ENCODE results near the gene LARGE1.

The LARGE1 gene

DNA sequence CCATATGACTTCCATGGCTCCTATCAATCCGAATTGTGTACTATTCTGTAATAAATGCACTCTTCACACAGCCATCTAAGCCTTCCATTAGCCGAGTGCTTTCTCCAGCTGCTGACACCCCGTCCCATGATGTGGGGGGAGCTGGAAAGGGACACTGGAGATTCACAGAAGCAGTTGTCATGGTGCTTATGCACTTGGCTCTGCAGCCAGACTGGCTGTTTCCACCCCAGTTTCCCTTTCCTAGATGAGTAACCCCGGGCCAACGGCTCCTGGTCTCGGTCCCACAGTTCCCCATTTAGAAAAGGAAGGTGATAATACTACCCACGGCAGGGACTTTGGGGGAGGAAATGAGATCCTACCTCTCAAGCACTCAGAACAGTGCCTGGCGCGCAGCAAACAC lies 617.2 kb downstream of the LARGE1 start:
- no peak for DNase-seq (ENCODE audit: low read depth)

DNA sequence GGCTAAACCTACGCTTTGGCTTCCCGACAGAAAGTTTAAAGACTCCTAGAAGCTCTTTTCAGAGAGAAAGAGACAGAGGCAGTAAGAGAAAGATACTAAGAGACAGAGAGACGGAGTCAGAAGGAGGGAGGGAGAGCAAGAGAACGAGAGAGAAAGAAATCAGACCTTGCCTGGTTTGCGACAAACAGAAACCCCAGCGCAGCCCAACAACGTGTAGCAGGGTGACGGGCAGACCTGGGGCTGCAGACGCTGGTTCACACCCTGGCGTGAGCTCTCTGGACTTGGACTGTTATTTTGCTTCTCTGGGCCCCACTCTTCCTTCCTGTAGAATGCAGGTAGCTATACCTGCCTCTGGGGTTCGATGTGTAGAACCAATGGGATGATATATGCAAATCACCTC lies 617.7 kb downstream of the LARGE1 start:
- DNase-seq (ENCODE audit: low read depth) = no peak

DNA sequence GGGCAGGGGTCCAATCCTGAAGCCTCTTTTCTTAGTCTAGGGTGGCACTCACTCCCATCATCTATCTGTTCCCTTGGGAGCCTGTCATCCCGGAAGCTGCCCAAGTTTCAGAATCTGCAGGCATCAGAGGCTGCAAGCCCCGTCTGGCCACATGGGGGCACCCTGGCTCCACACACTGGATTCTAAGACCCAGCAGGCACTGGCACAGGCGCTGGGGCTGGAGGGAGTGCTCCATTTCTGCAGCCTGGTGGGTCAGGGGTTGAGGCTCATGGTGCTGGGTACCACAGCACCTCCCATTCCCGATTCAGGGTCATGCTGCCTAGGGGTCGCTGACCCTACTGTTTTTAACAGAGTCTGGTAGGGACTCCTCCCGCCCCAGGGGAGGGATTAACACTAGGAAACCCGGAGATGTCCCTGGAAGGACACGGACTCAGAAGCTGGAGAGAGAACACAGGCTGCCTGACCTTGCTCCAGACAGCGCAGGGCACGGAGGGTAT lies 618.2 kb downstream of the LARGE1 start:
- no peak for DNase-seq (ENCODE audit: low read depth)

DNA sequence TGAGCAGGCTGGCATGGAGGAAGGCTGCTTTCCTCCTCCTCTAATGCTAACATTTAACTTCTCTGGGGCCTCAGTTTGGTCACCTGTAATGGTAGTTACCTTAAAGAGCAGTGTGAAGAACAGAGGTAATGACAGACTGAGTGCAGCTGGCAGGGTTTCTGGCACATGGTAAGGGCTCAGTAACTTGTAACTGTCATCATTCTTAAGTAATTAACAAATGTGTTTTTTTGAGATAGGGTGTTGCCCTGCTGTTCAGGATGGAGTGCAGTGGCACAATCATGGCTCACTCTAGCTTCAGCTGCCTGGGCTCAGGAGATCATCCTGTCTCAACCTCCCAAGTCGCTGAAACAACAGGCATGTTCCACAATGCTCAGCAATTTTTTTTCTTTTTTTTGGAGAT lies 620.1 kb downstream of the LARGE1 start:
- no peak for DNase-seq (ENCODE audit: low read depth)

DNA sequence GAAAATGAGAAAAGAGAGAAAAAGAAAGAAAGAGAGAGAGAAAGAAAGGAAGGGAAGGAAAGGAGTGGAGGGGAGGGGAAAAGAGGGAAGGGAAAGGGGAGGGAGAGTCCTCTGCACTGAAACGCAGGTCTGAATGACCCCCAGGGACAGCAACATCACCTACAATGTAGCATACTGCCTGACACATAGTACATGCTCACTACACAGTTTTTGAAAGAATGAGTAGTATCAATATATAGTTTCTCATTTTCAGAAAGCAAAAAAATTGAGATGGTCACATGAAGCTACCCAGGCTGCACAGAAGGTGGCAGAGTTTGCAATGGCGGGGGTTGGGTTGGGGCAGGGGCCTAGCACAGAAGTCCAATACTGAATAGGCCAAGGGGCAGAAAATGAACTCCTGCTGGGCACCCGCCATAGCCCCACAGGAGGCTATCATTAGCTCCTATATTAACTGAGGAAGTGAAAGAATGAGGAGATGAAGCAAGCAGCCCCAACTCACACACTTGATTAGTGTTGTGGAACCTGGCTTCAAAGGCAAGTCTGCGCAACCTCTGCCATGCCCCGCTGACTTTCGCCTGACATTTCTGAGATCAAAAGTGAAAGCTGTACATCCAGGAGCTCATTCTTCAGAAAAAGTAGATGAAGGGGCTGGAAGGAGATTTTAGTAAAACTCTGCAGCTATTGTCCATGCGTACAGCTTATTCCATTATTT lies 620.9 kb downstream of the LARGE1 start:
- DNase-seq (ENCODE audit: low read depth) = no peak

DNA sequence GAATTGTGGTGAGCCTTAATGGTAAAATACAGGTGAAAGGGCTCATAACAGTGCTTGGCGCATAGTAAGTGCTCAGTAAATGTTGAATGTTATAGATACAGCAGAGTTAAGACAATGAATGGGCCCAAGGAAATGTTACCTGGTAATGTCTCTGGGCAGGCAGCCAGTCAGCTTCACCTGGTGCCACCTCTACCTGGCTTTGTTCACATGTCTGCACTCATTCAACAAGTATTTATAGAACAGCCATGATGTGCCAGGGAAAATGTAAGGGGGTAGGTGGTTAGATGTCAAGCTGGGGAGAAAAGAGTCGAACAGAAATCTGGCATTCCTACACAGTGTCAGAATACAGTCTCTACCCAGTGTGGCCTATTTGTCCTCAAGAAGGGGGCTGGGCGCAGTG lies 623.3 kb downstream of the LARGE1 start:
- no peak for DNase-seq (ENCODE audit: low read depth)

DNA sequence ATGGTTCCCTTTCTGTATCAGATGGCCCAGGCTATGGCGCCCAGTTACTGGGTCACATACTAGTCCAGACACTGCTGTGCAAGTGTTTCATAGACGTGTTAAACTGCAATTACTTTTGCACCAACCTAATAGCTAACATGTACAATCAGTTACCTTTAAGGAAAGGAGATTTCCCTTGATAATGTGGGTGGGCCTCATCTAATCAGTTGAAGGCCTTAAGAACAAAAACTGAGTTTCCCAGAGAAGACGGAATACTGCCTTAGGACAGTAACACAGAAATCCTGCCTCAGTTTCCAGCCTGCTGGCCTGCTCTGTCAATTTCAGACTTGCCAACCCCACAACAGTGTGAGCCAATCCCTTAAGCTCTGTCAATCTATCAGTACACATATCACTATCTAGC lies 632.2 kb downstream of the LARGE1 start:
- DNase-seq (ENCODE audit: low read depth) = no peak

DNA sequence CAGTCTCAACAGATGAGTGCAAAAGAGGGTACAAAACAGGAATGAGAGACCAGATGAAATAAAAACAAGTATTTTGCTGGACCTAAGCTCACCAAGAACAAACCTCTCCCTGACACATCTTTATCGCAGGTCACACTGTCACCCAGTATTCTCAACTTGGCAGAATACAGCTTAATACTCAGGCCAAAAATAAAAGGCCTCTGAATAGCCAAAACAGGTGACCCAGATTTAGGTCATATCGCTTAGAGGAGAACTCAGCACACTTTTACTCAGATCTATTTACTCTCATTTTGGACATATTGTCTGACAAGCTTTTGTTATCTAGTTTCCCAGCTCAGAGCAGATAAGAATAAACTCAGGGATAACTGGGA lies 645.2 kb downstream of the LARGE1 start:
- DNase-seq (ENCODE audit: low read depth) = no peak

DNA sequence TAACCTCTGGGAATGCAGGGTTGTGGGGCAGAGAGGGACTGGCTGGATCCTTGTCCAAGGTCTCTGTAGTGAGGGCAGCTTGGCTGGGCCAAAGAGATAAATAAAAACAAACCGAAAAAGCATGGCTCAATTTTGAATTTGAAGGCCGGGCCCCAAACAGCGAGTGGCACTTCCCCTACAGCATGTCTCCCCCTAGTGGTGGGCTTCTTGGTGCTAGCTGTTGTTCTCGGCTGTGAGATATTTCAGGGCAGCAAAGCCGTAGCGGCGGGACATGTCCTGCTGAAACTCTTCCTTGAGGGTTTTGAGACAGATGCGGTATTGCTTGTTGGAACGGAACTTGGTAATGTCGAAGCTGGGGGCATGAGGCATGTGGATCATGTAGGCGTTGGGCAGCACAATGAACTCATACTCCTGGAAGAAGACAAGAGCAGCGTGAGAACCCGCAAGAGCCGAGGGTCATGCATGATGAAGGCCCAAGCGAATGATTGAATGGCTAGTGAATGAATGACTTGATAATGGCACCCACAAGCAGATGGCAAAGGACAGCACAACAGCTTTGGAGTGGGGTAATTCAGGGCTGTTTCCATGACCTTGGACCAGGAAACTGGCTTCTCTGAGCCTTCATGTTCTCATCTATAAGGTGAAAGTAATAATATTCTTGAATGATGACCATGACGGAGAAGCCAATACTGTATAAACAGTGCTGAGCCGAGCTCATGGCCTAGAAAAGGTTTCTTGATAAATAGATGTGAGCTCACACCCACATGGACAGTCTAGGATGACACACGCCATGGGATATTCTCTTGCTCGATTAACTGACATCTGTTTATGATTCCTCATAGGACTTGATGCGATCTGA lies 645.8 kb downstream of the LARGE1 start:
- no peak for DNase-seq (ENCODE audit: low read depth)

DNA sequence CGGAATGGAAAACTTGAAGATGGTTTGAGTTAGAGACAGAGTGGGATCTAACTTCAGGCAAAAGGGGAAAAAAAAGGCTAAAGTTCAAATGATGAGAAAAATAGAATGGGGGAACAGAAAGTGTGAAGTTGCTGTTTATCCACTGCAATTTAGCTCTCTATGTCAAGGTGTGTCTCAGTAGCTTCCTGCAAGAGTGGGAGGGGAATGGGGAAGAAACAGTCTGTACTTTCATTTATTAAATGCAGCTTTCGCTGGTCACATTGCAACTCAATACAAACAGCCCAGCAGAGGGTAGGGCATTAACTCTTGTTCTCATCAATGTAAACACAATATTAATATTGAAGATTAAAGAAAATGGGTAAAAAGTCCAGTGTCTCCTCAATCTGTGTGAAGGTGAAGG lies 647.4 kb downstream of the LARGE1 start:
- no peak for DNase-seq (ENCODE audit: low read depth)

DNA sequence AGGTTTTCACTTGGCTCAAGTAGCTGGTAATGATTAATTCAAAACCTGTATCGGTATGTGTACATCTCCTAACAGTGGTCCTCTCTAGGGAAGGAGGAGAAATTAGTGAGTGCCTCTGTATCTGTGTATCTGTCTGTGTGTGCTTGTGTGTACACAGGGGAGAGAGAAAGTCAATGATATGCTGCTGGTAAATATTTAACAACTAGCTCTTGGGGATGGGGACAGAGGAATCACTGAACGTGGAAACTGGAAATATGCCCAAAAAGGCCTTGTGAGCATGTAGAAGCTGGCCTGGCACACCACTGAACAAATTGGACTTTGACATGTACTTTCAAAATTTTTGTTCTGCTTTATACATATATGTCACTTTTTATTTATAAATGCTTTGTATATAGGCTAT lies 648.1 kb downstream of the LARGE1 start:
- DNase-seq (ENCODE audit: low read depth) = no peak

DNA sequence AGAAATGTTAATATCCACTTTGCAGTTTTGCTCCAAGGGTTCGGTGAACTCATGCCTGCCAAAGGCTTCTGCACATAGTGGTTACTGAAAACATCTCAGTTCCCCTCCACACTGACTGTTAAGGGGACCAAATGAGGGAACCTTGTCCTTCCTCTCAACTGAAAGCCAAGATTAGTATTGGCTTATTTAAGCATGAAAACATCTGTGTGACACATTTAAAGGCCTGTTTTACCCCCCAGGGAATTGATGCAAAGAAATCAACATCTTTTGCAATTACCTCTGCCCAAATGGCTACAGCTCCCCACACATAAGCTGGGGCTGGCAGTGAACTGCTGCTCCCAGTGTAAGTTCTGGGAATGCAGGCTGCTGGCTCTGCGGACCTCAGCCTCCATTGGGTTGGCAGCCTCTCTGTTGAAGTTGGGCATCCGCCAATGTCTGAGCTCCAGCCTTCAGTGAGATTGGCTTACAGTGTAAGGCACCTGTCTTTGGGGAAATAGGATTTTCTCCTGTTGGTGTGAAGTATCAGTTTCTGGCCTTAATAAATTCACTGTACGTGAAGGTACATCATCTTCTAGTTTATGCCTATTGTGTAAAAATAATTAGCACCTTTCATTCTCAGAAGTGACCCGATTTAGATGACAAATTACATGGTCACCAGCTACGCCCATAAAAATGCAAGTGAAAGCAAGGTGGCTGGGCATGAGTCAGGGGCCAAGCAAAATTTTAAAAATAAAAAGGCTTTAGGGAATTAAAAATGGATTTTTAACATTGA lies 648.7 kb downstream of the LARGE1 start:
- DNase-seq (ENCODE audit: low read depth) = no peak

DNA sequence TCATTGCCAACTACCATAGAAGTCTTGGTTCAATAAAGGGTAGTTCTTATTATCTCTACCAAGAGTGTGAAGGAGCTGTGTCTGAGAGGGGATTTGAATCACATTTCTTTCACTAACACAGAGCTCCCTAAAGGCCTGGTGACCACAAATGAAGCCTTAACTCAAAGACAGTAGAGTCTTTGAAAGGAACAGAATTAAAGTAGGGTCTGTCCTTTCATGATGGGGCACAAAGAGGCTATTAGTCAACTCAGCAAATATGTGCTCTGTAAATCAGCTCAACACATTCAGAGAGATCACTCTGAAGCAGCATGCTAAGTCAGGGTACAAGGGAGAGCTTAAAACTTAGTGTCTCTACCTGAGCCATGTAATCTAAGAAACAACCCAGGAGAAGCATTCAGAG lies 649.7 kb downstream of the LARGE1 start:
- DNase-seq (ENCODE audit: low read depth) = no peak

DNA sequence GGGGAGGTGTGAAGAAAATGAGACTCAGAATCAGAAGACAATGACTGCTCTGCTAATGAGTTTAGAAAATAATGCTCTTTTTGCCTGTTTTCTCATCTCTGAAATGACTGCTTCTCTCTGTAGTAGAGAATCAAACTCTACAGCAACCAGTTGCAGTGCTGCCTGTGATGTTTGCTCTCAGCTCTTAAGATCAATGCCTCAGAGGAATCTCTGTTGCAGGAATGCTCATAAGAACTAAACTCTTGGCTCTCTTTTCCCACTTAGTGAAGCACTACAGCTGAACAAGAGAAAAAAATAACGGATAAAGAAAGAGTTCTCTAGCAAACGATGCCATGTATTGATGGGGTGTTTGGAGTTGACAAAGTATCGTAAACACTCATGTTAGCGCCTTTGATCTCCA lies 658.6 kb downstream of the LARGE1 start:
- no peak for DNase-seq (ENCODE audit: low read depth)

DNA sequence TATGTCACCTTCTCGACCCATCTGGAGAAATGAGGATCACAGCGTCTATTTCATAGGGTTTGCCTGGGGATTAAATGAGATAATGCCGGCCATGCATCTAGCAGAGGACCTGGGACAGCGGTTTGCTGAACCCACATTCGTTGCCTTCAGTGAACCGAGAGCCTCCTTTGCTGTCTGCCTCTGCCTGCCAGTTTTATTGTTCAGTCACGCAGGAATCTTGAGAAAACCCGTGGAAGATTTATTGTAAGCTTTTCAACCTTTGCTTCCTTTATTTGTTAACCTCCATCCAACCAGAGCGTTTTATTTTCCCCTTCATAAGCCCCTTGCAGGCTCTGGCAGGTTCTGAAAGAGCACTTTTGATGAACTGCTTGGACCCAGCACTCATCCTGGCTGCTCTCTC lies 659.8 kb downstream of the LARGE1 start:
- no peak for DNase-seq (ENCODE audit: low read depth)

DNA sequence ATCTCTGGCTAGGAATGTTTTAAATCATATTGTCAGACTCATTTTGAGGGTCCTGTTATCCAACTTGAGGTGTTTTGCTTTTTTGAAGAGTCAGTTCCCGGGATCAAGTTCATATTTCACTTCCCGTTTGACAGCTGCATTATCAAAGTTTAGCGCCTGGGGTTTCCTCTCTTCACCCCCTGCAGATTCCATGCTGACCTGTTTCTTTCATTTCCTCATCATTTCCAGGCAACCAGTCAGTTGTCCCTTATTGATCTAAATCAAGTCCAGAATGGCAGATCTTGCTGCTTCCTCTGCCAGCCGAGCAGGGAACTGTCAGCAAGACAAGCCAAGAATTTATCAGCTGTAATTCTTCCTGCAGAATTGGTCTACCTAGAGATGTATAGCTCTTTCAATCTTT lies 664.5 kb downstream of the LARGE1 start:
- no peak for DNase-seq (ENCODE audit: low read depth)

DNA sequence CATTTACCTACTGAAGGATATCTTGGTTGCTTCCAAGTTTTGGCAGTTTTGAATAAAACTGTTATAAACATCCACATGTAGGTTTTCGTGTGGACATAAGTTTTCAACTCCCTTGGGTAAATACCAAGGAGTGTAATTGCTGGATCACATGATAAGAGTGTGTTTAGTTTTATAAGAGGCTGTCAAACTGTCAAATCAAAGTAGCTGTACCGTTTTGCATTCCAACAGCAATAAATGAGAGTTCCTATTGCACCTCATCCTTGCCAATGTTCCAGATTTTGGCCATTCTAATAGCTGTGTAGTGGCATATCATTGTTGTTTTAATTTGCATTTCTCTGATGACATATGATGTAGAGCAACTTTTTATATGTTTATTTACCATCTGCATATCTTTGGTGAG lies 671.3 kb downstream of the LARGE1 start:
- no peak for DNase-seq (ENCODE audit: low read depth)

DNA sequence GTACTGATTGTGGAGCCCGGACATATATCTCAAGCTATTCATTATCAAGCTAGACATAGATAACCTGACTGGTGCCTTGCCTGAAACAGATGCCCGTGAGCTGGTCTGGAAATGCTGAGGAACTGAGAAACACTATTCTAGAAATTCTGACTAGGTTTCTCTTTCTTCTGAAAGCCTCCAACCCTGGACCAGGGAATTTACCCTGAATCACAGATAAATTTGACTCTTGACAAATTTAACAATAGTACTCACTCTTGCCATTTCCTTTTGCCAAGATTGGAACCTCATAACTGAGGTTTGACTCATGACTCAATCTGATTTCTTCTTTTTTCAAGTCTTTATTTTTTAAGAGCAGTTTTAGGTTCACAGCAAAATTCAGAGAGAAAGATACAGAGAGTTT lies 672.5 kb downstream of the LARGE1 start:
- DNase-seq (ENCODE audit: low read depth) = no peak

DNA sequence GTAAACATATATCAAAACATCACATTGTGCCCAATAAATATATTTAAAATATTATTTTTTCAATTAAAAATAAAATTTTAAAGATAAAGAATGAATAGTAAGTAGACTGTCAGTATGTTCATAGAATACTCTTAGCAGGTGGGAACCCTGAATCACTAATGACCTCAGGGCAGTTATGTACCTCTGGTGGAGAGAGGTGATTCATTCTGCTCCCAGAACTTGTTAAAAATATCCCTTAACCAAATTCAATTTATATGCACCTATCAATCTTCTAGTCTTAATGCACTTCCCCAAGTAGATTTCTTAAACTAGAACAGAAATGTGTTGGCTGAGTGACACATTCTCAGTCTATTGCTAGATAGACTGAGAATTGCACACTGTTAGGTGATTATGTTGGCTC lies 678.2 kb downstream of the LARGE1 start:
- no peak for DNase-seq (ENCODE audit: low read depth)

DNA sequence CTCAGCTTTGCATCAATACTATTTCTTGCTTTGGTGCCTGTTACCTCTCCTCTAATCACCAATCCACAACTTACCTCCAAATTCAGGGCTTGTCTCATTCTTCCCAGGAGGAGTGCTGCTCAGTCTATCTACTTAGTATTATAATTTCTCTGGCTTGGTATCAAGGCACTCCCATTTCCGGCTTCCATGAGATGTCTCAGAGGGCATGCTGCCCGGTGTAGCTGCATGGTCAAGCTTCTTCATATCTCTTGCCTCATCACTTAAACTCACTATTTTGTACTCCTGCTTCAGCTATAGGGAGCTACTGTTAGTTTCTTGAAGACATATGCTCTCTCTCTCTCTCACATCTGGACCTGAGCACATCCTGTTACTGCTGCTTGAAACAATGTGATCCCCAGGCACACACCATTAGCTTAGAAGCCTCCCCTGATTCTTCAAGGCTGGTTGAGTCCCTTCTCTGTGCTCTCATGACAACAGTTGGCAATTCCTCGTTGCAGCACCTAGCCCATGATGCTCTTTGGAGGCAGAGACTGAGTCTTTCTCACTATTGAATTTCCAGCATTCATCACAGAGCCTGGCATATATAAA lies 679.3 kb downstream of the LARGE1 start:
- DNase-seq (ENCODE audit: low read depth) = no peak

DNA sequence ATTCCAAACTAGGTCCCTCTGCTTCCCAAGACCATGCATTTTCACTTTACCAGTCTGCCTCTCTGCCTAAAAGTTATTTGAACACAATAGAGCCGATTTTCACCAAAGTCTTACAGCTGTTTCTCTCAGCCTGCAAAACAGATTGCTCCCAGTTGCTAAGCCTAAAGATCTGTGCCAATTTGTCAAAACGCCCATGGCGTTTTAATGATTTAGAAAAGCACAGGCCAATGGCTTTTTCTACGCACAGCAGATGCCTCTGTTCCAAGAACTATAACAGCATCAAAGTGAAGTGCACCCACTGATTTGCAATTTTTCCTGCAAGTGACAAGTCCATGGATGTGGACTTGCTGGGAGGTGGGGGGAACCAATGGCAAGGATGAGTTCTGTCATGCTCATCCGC lies 688.2 kb downstream of the LARGE1 start:
- no peak for DNase-seq (ENCODE audit: low read depth)

DNA sequence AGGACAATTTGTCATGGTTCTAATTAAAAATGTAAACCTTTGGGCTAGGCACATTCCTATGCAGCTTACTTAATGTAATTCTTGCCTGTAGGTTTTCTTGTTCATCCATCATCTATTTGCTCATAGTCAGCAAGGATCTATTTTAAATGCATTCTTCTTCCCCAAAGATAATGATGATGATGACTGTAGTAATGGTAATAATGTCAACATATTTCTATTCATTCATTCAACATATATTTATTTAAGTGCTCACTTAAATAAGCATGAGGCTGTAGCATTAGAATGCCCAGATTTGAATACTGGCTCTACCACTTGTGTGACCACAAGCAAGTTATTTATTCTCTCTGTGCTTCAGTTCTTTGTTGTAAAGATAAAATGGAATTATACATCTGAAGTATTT lies 692.5 kb downstream of the LARGE1 start:
- no peak for DNase-seq (ENCODE audit: low read depth)

Data from HS-27A (cell line).